ENCODE measurements around the gene GULP1. TPM values are rescaled to one million over a fixed set of nuclear protein-coding genes. Genes with fewer than 3 reads are reported as not detected.

GULP1 gene
- total RNA-seq, 1 donor from 2014 or later, result 49.0 TPM

DNA sequence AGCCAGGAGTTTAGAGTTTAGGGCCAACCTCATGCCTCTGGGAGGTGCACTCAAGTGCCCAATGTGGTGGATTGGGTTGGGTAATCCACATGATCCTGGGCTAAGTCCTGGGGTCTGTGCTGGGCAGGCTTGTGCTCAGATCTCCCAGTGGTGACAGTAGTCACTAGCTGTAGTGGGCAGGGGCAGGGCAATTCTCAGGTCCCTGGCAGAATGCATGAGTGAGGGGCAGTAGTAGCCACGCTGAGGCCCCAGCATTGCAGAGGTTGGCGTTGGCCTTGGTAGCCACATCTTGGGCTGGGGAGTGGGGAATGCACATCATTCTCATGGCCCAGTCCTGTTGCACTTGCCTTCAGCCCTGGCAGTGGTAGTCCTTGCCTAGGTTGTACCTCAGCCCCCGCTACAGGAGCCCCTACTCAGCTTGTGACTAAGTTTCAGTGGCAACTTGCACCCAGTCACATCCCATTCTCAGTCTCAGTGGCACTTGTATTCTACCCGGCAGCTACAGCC is 269.9 kb downstream of the GULP1 start:
- TF ChIP-seq, protein P1, sequence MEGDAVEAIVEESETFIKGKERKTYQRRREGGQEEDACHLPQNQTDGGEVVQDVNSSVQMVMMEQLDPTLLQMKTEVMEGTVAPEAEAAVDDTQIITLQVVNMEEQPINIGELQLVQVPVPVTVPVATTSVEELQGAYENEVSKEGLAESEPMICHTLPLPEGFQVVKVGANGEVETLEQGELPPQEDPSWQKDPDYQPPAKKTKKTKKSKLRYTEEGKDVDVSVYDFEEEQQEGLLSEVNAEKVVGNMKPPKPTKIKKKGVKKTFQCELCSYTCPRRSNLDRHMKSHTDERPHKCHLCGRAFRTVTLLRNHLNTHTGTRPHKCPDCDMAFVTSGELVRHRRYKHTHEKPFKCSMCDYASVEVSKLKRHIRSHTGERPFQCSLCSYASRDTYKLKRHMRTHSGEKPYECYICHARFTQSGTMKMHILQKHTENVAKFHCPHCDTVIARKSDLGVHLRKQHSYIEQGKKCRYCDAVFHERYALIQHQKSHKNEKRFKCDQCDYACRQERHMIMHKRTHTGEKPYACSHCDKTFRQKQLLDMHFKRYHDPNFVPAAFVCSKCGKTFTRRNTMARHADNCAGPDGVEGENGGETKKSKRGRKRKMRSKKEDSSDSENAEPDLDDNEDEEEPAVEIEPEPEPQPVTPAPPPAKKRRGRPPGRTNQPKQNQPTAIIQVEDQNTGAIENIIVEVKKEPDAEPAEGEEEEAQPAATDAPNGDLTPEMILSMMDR (conservative IDR thresholded peaks at IDR 0.05), result no peak
- H3K36me3 Mint-ChIP-seq, result peaks cover 26% of the 10 kb centered on the region
- DNase-seq (ENCODE audit: extremely low spot score, unreplicated experiment), result no peak
- no peaks in the 10 kb centered on the region for H3K4me1 Mint-ChIP-seq (ENCODE audit: unreplicated experiment)
- no peaks in the 10 kb centered on the region for H3K27me3 Mint-ChIP-seq
- H3K4me3 Mint-ChIP-seq, result no peak overlapping the region
- peaks cover 13% of the 10 kb centered on the region for H3K9me3 Mint-ChIP-seq
- no peak overlapping the region for H3K27ac Mint-ChIP-seq

DNA sequence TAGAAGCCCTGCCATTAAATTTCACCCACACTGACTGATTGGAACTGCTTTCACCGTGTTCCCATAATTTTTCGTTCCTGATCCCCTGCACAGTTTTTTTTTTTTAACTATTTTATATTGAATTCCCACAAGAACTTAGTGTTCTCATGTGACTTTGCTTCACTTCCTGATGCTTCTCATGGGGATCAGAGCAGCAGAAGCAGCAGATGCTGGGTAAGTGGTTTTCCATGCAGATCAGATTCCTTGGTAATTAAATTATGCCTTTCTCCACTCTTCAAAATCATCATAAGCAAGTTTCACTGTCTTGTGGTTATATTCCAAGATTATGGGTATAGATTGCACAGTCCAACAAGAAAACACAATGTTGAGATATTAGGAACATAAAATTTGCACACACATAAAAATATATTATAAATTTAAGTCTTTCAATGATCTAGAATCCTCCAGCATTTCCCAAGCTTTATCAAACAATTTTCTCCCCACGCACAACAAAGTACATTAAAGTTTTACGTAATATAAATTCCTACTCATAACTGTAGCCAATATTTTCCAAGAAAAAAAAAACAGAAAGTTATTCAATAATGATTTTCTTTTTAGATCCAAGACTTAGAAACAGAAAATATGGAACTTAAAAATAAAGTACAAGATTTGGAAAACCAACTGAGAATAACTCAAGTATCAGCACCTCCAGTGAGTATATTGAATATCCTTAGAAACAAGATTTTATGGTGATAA is 277.9 kb downstream of the GULP1 start:
- DNase-seq (ENCODE audit: extremely low spot score, unreplicated experiment), result no peak
- Mint-ChIP-seq H3K27ac (no peak overlapping the region), H3K4me3 (no peak overlapping the region), H3K9me3 (no peaks in the 10 kb centered on the region), H3K27me3 (no peaks in the 10 kb centered on the region), H3K36me3 (peaks cover 24% of the 10 kb centered on the region), H3K4me1 (ENCODE audit: unreplicated experiment) (peaks cover 10% of the 10 kb centered on the region)
- TF ChIP-seq, protein P1 (conservative IDR thresholded peaks at IDR 0.05), result no peak

DNA sequence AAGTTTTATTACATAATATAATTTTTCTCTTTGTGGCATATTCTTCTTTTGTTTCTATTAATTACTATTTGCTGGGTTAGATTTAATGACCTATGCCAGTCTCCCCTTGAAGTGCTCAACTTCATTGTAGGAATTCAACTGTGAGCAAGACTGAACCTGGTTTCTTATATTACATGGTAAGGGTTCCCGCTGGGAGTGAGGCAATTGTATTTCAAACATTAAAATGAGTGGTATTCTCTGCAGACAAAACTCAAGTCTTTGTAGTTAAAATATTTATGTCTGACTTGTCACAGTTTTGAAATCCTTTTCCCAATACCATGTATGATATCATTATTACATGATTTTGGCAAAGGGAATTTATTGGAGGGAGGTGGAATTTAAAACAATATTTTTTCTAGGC is 278.7 kb downstream of the GULP1 start:
- no peak overlapping the region for H3K4me3 Mint-ChIP-seq
- DNase-seq (ENCODE audit: extremely low spot score, unreplicated experiment), result no peak
- TF ChIP-seq, protein P1 (conservative IDR thresholded peaks at IDR 0.05), result no peak
- H3K36me3 Mint-ChIP-seq, result peaks cover 27% of the 10 kb centered on the region
- H3K4me1 Mint-ChIP-seq (ENCODE audit: unreplicated experiment), result peaks cover 10% of the 10 kb centered on the region
- H3K27me3 Mint-ChIP-seq, result no peaks in the 10 kb centered on the region
- H3K9me3 Mint-ChIP-seq, result no peaks in the 10 kb centered on the region
- no peak overlapping the region for H3K27ac Mint-ChIP-seq

DNA sequence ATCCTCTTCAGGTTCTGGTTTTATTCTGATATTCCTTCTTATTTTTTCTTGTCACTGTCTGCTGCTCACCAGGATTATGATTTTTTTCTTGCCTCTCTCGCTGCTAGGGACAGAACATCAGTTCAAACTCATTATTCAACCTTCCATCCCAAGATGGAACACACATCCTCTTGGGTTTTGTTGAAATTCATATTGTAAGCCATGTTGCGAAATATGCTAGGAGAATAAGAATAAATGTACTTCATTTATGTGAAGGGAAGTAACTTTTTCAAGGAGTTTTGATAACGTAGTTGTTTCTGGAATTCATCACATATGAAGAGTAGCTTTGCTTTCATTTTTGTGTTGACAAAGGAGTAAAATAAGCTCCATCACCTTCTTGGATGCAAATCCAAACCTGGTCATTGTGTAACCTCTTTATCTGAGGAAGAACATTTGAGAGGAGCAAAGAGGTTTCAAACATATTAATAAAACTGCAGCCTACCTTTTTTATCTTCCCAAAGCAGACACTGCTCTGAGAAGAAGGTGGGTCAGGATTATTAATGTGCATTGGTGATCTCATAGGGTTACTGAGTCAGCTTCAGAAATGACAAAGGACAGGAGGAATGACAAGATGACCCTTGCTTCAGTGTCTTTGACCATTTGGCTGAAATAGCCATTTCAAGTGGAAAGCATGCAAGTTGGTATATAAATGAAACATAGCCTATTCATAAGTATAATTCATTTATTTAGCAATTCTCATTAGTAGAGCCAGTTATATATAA is 280.0 kb downstream of the GULP1 start:
- Mint-ChIP-seq H3K27ac (no peak overlapping the region), H3K27me3 (no peaks in the 10 kb centered on the region)

DNA sequence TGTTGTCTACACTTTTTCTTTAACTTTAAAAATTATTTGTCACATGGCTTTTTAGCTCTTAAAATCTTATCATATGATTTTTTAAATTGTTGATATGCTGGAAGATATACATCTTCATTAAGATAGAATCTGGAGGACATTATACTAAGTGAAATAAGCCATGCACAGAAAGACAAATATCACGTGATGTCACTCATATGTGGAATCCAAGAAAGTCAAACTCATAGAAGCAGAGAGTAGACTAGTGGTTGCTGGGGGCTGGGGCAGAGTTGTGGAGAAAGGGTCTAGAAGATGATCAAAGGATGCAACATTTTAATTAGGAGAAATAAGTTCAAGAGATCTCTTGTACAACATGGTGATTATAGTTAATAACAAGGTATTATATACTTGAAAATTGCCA is 280.9 kb downstream of the GULP1 start:
- no peak for DNase-seq (ENCODE audit: extremely low spot score, unreplicated experiment)
- H3K36me3 Mint-ChIP-seq, result peaks cover 24% of the 10 kb centered on the region
- TF ChIP-seq, protein P1 (conservative IDR thresholded peaks at IDR 0.05), result no peak
- H3K27ac Mint-ChIP-seq, result no peak overlapping the region
- H3K4me3 Mint-ChIP-seq, result no peak overlapping the region
- H3K27me3 Mint-ChIP-seq, result no peaks in the 10 kb centered on the region
- H3K4me1 Mint-ChIP-seq (ENCODE audit: unreplicated experiment), result peaks cover 10% of the 10 kb centered on the region
- no peaks in the 10 kb centered on the region for H3K9me3 Mint-ChIP-seq

More for the DNA sequence above, 280.0 kb downstream of the GULP1 start:
- peaks cover 24% of the 10 kb centered on the region for H3K36me3 Mint-ChIP-seq
- H3K4me3 Mint-ChIP-seq, result no peak overlapping the region
- H3K9me3 Mint-ChIP-seq, result no peaks in the 10 kb centered on the region
- no peak for DNase-seq (ENCODE audit: extremely low spot score, unreplicated experiment)
- TF ChIP-seq, protein P1 (conservative IDR thresholded peaks at IDR 0.05), result no peak
- H3K4me1 Mint-ChIP-seq (ENCODE audit: unreplicated experiment), result peaks cover 10% of the 10 kb centered on the region

Data from type B pancreatic cell (in vitro differentiated cells).